ENCODE measurements around the gene CYP26B1.

Gene CYP26B1

GRCh38 chr2:72080286-72081145 is 67.1 kb downstream of the CYP26B1 start:
- DNase-seq = no peak
